ENCODE data around the gene ATXN7L2.

The ATXN7L2 gene

GRCh38 chr1:109498161-109498801 is 14.6 kb downstream of the ATXN7L2 start (continued):
- TF ChIP-seq ZBTB11 (tag by site-specific recombination; conservative IDR thresholded peaks at IDR 0.05; ENCODE audit: low read depth), result no peak
- 0 out of 2 replicates have a peak, but pooled peaks have one; percentile 20 for TF ChIP-seq ZNF341 (tag by site-specific recombination; IDR thresholded peaks at IDR 0.05; ENCODE audit: low read depth)
- TF ChIP-seq ZBTB7A (tag by site-specific recombination; IDR thresholded peaks at IDR 0.05; ENCODE audit: low read depth), result no peak
- no peak for TF ChIP-seq ZNF248 (tag by site-specific recombination; IDR thresholded peaks at IDR 0.05)
- 0 out of 2 replicates have a peak, but pooled peaks have one; percentile 16 for TF ChIP-seq PATZ1 (tag by site-specific recombination; IDR thresholded peaks at IDR 0.05)
- TF ChIP-seq KLF16 (tag by site-specific recombination; IDR thresholded peaks at IDR 0.05), result no peak
- TF ChIP-seq EGR2 (tag by site-specific recombination; IDR thresholded peaks at IDR 0.05; ENCODE audit: low read depth), result peak; percentile 95
- TF ChIP-seq KLF7 (tag by site-specific recombination; IDR thresholded peaks at IDR 0.05; ENCODE audit: borderline replicate concordance), result no peak
- no peak for TF ChIP-seq SP3 (tag by site-specific recombination; IDR thresholded peaks at IDR 0.05)

- Histone ChIP-seq H3K4me3 (ENCODE audit: low read depth, low read length) (no peak overlapping the region), H3K36me3 (ENCODE audit: control insufficient read depth in 2 of 2, insufficient read depth in 1 of 2, low read length in 2 of 2) (peaks cover 0 to 51% of the 10 kb centered on the region in 2 experiments; a peak in 1 of 3 replicates), H3K4me1 (ENCODE audit: control insufficient read depth, insufficient read depth, low read length) (no peaks in the 10 kb centered on the region), H3K9me3 (ENCODE audit: control insufficient read depth, insufficient read depth, low read depth, low read length) (no peaks in the 10 kb centered on the region), H3K27ac (ENCODE audit: extremely low read depth, low read depth, low read length) (no peak overlapping the region)
- no peak for TF ChIP-seq ZBTB11 (tag by site-specific recombination; conservative IDR thresholded peaks at IDR 0.05; ENCODE audit: low read depth)
- ChIA-PET CTCF (interaction anchor here (0.6 to 36.3 kb wide), 14 partner anchors 11 to 650 kb away, joined by 3 to 1152 read pairs (median 4); partner anchors contain the start of genes AMIGO1 and GPR61), POLR2A (interaction anchor here (0.7 to 1.5 kb wide), 3 partner anchors 32 to 399 kb away, joined by 3 read pairs; partner anchors contain the start of gene SARS1)
Measured at GRCh38 chr1:109499081-109499480, 15.4 kb downstream of the ATXN7L2 start.

GRCh38 chr1:109499661-109500536 is 16.2 kb downstream of the ATXN7L2 start:
- no peaks in the 10 kb centered on the region for H3K4me1 ChIP-seq (ENCODE audit: control insufficient read depth, insufficient read depth, low read length)
- H3K9me3 ChIP-seq (ENCODE audit: control insufficient read depth, insufficient read depth, low read depth, low read length), result no peaks in the 10 kb centered on the region
- TF ChIP-seq PRDM1 (tag by site-specific recombination; IDR thresholded peaks at IDR 0.05), result no peak
- TF ChIP-seq CTCF (tag by site-specific recombination; IDR thresholded peaks at IDR 0.05), result peak; percentile 63
- TF ChIP-seq ZNF341 (tag by site-specific recombination; IDR thresholded peaks at IDR 0.05; ENCODE audit: low read depth), result peak; percentile 65
- TF ChIP-seq ZNF747 (tag by site-specific recombination; IDR thresholded peaks at IDR 0.05), result no peak
- peaks cover 0 to 51% of the 10 kb centered on the region in 2 experiments; a peak in 1 of 3 replicates for H3K36me3 ChIP-seq (ENCODE audit: control insufficient read depth in 2 of 2, insufficient read depth in 1 of 2, low read length in 2 of 2)
- POLR2A ChIA-PET, result interaction anchor here (1.0 to 1.5 kb wide), 2 partner anchors 32 to 400 kb away, joined by 3 read pairs; no protein-coding TSS in a partner anchor
- CTCF ChIA-PET, result interaction anchor here (0.6 to 36.3 kb wide), 11 partner anchors 11 to 340 kb away, joined by 3 to 1152 read pairs (median 4); partner anchors contain the start of genes AMIGO1 and GPR61
- no peak overlapping the region for H3K27ac ChIP-seq (ENCODE audit: extremely low read depth, low read depth, low read length)
- H3K4me3 ChIP-seq (ENCODE audit: low read depth, low read length), result no peak overlapping the region
